Activated CD8-positive, alpha-beta T cell treated with anti-CD3 and anti-CD28 coated beads for 36 hours (primary cell): ENCODE measurements around the gene PMPCA. TPM values are rescaled to one million over a fixed set of nuclear protein-coding genes. Genes with fewer than 3 reads are reported as not detected.
A peak's percentile ranks its signal among the peaks of the same experiment; 100 is the strongest.

Source experiments
- ATAC-seq: fragments of 200-7000 bp; cut with Tn5 transposase; one replicate; pipeline ENCODE4 v1.10.0; 2021; ENCODE audit warnings: mild to moderate bottlenecking, moderate library complexity
- CTCF ChIA-PET: fragments of 350-600 bp; sonication (Branson Sonifier 250); formaldehyde crosslinking; loops from one replicate; lab custom pipeline; 2021; ENCODE audit warnings: antibody characterized with exemption; lab: Charles Lee
- POLR2A ChIA-PET: fragments of 350-600 bp; sonication (Branson Sonifier 250); formaldehyde crosslinking; loops from one replicate; lab custom pipeline; 2021; ENCODE audit warnings: antibody characterized with exemption; lab: Charles Lee
- DNase-seq: peaks from one replicate; pipeline ENCODE4 v3.0.0-alpha.2; 2020
- H3K27ac Mint-ChIP-seq: one replicate; pipeline ENCODE4 v1.8.0; 2021; ENCODE audit warnings: mild to moderate bottlenecking, mixed read lengths
- H3K27me3 Mint-ChIP-seq: one replicate; pipeline ENCODE4 v1.8.0; 2021; ENCODE audit warnings: mixed read lengths
- H3K36me3 Mint-ChIP-seq: one replicate; pipeline ENCODE4 v1.8.0; 2021; ENCODE audit warnings: low read depth, mixed read lengths
- H3K4me1 Mint-ChIP-seq: one replicate; pipeline ENCODE4 v1.8.0; 2021; ENCODE audit warnings: low read depth, mixed read lengths
- H3K4me3 Mint-ChIP-seq: one replicate; pipeline ENCODE4 v1.8.0; 2021; ENCODE audit warnings: mild to moderate bottlenecking, moderate library complexity, mixed read lengths
- H3K9me3 Mint-ChIP-seq: one replicate; pipeline ENCODE4 v1.8.0; 2021; ENCODE audit warnings: mixed read lengths
- intact Hi-C: fragments of 100-400 bp; cut with micrococcal nuclease; formaldehyde crosslinking; loops from one replicate; pipeline ENCODE4 v1.10.0; 2022
- total RNA-seq, 2 experiments: library from RNA; stranded (reverse); gene quantifications; one replicate each; pipeline ENCODE4 v1.2.3, GENCODE V29; 2021
- TF ChIP-seq, protein P1 (sequence below): fragments of 200-600 bp; IDR thresholded peaks from one replicate; pipeline ENCODE4 v1.8.0; 2022; ENCODE audit warnings: antibody characterized with exemption, mild to moderate bottlenecking

Gene PMPCA
- total RNA-seq, 2 experiments from 2014 or later = 128 to 140 TPM

DNA sequence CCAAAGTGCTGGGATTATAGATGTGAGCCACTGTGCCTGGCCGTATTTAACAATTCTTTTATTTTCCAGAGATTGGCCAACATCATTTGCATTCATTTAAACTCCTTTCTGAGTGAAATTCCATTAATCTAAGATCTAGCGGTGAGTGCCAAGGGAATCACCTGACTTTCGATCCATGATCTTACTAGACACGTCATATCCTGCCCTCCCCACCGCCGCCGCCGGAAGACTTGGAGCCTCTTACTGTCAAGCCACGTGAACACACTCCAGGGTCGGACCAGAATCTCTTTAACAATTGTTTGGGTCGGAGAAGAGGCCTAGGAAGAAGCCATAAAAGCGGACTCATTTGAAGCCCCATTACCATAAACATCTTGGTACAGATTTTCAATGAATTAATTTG, 16.3 kb downstream of the PMPCA start:
- Mint-ChIP-seq H3K36me3 (peaks cover 22% of the 10 kb centered on the region), H3K27me3 (no peaks in the 10 kb centered on the region), H3K4me1 (no peaks in the 10 kb centered on the region), H3K9me3 (no peaks in the 10 kb centered on the region), H3K27ac (peak overlapping the region; percentile 43), H3K4me3 (no peak overlapping the region)
- intact Hi-C loops = no loop called here
- ChIA-PET POLR2A (interaction anchor here (2.8 kb wide), 1 partner anchor 17 kb away, joined by 13 read pairs; the partner anchor contains the start of genes ENTR1 and PMPCA), CTCF (no interaction called here)
- TF ChIP-seq, protein P1, sequence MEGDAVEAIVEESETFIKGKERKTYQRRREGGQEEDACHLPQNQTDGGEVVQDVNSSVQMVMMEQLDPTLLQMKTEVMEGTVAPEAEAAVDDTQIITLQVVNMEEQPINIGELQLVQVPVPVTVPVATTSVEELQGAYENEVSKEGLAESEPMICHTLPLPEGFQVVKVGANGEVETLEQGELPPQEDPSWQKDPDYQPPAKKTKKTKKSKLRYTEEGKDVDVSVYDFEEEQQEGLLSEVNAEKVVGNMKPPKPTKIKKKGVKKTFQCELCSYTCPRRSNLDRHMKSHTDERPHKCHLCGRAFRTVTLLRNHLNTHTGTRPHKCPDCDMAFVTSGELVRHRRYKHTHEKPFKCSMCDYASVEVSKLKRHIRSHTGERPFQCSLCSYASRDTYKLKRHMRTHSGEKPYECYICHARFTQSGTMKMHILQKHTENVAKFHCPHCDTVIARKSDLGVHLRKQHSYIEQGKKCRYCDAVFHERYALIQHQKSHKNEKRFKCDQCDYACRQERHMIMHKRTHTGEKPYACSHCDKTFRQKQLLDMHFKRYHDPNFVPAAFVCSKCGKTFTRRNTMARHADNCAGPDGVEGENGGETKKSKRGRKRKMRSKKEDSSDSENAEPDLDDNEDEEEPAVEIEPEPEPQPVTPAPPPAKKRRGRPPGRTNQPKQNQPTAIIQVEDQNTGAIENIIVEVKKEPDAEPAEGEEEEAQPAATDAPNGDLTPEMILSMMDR = no peak
- DNase-seq (no peak), ATAC-seq (no peak)

DNA sequence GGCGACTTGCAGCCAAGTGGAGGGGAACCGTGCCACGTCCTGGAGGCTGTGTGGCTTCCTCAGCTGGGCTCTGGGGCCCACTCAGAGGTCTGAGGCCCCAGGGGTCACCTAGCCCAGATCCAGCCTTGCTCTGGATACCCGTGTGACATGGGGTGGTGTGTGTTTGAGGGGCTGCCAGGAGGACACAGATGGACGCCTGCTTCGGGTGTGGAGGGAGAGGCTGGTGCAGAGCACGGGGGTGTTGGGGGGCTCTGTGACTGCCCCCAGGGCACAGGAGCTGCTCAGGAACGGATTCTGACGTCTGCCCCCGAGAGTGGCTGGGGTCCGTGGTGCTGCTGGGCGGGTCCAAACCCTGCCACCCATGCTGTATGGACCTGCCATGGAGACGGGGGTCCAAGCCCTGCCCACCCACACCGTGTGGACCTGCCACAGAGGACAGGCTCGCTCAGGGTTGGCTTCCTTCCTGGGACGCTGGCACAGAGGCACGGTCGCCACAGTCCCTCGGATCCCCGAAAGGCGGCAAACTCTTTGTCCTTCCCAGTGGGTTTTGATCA, 18.7 kb downstream of the PMPCA start:
- intact Hi-C loops = no loop called here
- Mint-ChIP-seq H3K9me3 (no peaks in the 10 kb centered on the region), H3K27ac (no peak overlapping the region), H3K27me3 (no peaks in the 10 kb centered on the region), H3K36me3 (peaks cover 10% of the 10 kb centered on the region), H3K4me1 (no peaks in the 10 kb centered on the region), H3K4me3 (no peak overlapping the region)
- ChIA-PET POLR2A (interaction anchor here (0.6 to 1.1 kb wide), 3 partner anchors 9 to 91 kb away, joined by 3 to 4 read pairs (median 3); no protein-coding TSS in a partner anchor), CTCF (no interaction called here)
- ATAC-seq = no peak
- TF ChIP-seq, protein P1 = no peak
- no peak for DNase-seq

DNA sequence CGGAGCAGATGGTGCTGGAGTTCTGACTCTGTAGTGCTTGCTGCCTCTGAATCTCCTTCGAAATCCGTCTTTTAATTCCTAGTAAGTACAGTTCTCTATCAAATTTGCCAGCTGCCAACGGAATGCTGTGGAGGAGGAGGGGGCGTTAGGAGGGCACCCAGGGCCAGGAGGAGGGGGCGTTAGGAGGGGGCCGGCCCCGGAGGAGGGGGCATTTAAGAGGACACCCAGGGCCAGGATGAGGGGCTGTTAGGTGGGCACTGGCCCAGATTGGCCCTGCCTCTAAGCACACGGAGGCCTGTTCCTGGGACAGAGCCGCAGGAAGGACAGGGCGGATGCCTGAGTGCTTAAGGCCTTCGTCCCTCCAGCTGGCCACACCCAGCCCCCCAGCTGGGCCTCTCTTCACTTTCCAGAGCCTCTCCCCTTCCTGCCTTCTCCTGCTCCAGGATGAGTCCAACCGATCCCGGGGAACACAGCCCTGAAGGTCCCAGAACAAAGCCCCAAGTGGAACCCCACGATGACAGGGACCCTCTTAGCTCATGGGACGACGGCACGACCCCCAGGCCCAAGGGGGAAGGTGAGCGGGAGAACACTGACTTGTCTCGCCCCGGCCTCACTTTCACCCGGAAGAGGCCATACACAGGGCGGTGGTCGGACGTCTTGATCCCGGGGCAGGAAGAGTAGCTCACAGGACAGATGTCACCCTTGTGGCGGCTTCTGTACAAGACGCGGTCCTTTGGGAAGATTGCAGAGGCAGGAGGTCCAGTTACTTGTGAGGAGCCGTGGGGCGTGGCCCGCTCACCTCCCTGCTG, 19.4 kb downstream of the PMPCA start:
- TF ChIP-seq, protein P1 = no peak
- no peak for ATAC-seq
- ChIA-PET POLR2A (interaction anchor here (1.0 to 1.7 kb wide), 3 partner anchors 8 to 12 kb away, joined by 3 to 5 read pairs (median 4); no protein-coding TSS in a partner anchor), CTCF (no interaction called here)
- no peak for DNase-seq
- H3K27ac Mint-ChIP-seq = no peak overlapping the region
- H3K27me3 Mint-ChIP-seq = no peaks in the 10 kb centered on the region
- no peak overlapping the region for H3K4me3 Mint-ChIP-seq
- intact Hi-C loops = no loop called here
- H3K36me3 Mint-ChIP-seq = peaks cover 9% of the 10 kb centered on the region
- H3K9me3 Mint-ChIP-seq = no peaks in the 10 kb centered on the region
- H3K4me1 Mint-ChIP-seq = no peaks in the 10 kb centered on the region

DNA sequence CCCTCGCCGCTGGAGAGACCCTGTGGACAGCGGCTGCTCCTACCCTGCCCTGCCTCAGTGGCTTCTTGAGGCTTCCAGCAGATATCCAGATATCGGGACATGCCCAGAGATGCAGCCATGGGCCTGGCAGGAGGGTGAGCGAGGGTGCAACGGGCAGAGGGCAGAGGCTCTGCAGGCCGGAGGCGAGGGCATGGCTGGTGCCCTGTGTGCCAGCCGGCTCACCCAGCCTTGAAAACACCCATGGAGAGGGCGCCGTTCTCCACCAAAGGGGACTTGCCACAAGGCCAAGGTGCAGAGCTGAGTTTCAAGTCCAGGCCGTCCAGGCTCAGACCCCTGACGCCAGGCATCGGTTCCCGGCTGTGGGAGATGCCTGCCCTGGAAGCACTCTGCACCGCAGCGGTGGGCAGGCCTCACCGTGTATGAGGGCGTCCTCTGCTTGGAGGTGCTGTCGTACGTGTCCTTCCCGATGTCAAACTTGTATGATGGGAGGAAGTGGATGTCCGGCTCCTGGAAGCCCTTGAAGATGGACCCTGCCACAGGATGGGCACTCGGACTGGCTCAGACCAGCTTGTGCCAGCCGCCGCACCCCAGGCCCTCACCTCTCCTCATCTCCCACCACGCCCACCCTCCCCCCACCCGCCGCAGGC, 20.3 kb downstream of the PMPCA start:
- Mint-ChIP-seq H3K27ac (no peak overlapping the region), H3K27me3 (no peaks in the 10 kb centered on the region), H3K9me3 (no peaks in the 10 kb centered on the region), H3K4me3 (no peak overlapping the region), H3K36me3 (peaks cover 3% of the 10 kb centered on the region), H3K4me1 (peaks cover under 1% of the 10 kb centered on the region)
- TF ChIP-seq, protein P1 = no peak
- CTCF ChIA-PET = no interaction called here
- DNase-seq = no peak
- POLR2A ChIA-PET = interaction anchor here (1.7 kb wide), 1 partner anchor 10 kb away, joined by 5 read pairs; no protein-coding TSS in a partner anchor
- no peak for ATAC-seq
- intact Hi-C loops = no loop called here
